Effector memory CD8-positive, alpha-beta T cell (primary cell): ENCODE measurements around the gene STPG3.

ENCODE experiments used
- ATAC-seq: fragments of 150-1000 bp; cut with Tn5 transposase; replicated peaks from 2 replicates; pipeline ENCODE4 v1.10.0; 2021; ENCODE audit warnings: mild to moderate bottlenecking, moderate library complexity
- DNase-seq, 3 experiments: peaks; one replicate each; pipeline ENCODE4 v3.0.0; 2021
- H3K27ac Mint-ChIP-seq, 2 donors: one replicate each; pipeline ENCODE4 v1.8.0; 2022; ENCODE audit warnings: mild to moderate bottlenecking in 2 of 2, mixed read lengths in 2 of 2, moderate library complexity in 2 of 2
- H3K27me3 Mint-ChIP-seq, 2 donors: one replicate each; pipeline ENCODE4 v1.8.0; 2022; ENCODE audit warnings: mixed read lengths in 2 of 2
- H3K36me3 Mint-ChIP-seq: one replicate; pipeline ENCODE4 v1.8.0; 2022; ENCODE audit warnings: mild to moderate bottlenecking, moderate library complexity, mixed read lengths; ENCODE audit not compliant: insufficient read depth
- H3K4me1 Mint-ChIP-seq, 2 donors: one replicate each; pipeline ENCODE4 v1.8.0; 2022; ENCODE audit warnings: low read depth in 2 of 2, mixed read lengths in 2 of 2
- H3K4me3 Mint-ChIP-seq, 2 donors: one replicate each; pipeline ENCODE4 v1.8.0; 2022; ENCODE audit warnings: mild to moderate bottlenecking in 2 of 2, mixed read lengths in 2 of 2, moderate library complexity in 2 of 2
- H3K9me3 Mint-ChIP-seq, 2 donors: one replicate each; pipeline ENCODE4 v1.8.0; 2022; ENCODE audit warnings: mixed read lengths in 2 of 2

The STPG3 gene

GRCh38 chr9:137225699-137226331, 25.3 kb upstream of the STPG3 start:
- H3K4me1 Mint-ChIP-seq: peaks cover 4 to 5% of the 10 kb centered on the region in 2 donors
- ATAC-seq: no peak
- H3K4me3 Mint-ChIP-seq: no peak overlapping the region
- peaks cover 6 to 9% of the 10 kb centered on the region in 2 donors for H3K27me3 Mint-ChIP-seq
- H3K36me3 Mint-ChIP-seq: peaks cover 11% of the 10 kb centered on the region
- H3K9me3 Mint-ChIP-seq: no peaks in the 10 kb centered on the region
- no peak for DNase-seq
- H3K27ac Mint-ChIP-seq: no peak overlapping the region

- Mint-ChIP-seq H3K36me3 (peaks cover 9% of the 10 kb centered on the region), H3K4me3 (no peak overlapping the region), H3K4me1 (peaks cover 4 to 5% of the 10 kb centered on the region in 2 donors), H3K9me3 (no peaks in the 10 kb centered on the region), H3K27ac (no peak overlapping the region), H3K27me3 (peaks cover 7 to 16% of the 10 kb centered on the region in 2 donors)
- ATAC-seq (no peak), DNase-seq (no peak)
Observed at GRCh38 chr9:137226338-137227053, 24.6 kb upstream of the STPG3 start.

GRCh38 chr9:137227054-137227852, 23.8 kb upstream of the STPG3 start, which contains the start of gene RNF224:
Gene RNF224 (plus strand): TSS chr9:137227502. CDS start chr9:137228336, 834 bp downstream.
- DNase-seq (peak; percentile 77 to 82 (median 81)), ATAC-seq (peak; percentile 40)
- Mint-ChIP-seq H3K27me3 (peaks cover 14 to 24% of the 10 kb centered on the region in 2 donors), H3K9me3 (no peaks in the 10 kb centered on the region), H3K4me1 (peaks cover 4 to 5% of the 10 kb centered on the region in 2 donors), H3K27ac (peak within 1 kb of the TSS in 1 of 2 donors; percentile 8), H3K36me3 (peaks cover 9% of the 10 kb centered on the region), H3K4me3 (no peak within 1 kb of the TSS)

GRCh38 chr9:137227853-137228505, 23.1 kb upstream of the STPG3 start:
- Mint-ChIP-seq H3K9me3 (no peaks in the 10 kb centered on the region), H3K27ac (peak overlapping the region in 1 of 2 donors; percentile 8), H3K27me3 (peaks cover 16 to 24% of the 10 kb centered on the region in 2 donors), H3K4me1 (peaks cover 3 to 4% of the 10 kb centered on the region in 2 donors), H3K4me3 (no peak overlapping the region), H3K36me3 (peaks cover 9% of the 10 kb centered on the region)
- DNase-seq: no peak
- no peak for ATAC-seq

GRCh38 chr9:137228506-137228967, 22.5 kb upstream of the STPG3 start:
- Mint-ChIP-seq H3K9me3 (no peaks in the 10 kb centered on the region), H3K27me3 (peaks cover 16 to 24% of the 10 kb centered on the region in 2 donors)

GRCh38 chr9:137228968-137229896, 21.9 kb upstream of the STPG3 start:
- DNase-seq (no peak), ATAC-seq (no peak)
- no peaks in the 10 kb centered on the region for H3K9me3 Mint-ChIP-seq
- H3K36me3 Mint-ChIP-seq: no peaks in the 10 kb centered on the region
- H3K27me3 Mint-ChIP-seq: peaks cover 16 to 24% of the 10 kb centered on the region in 2 donors
- H3K27ac Mint-ChIP-seq: no peak overlapping the region
- H3K4me1 Mint-ChIP-seq: peaks cover 2 to 4% of the 10 kb centered on the region in 2 donors
- no peak overlapping the region for H3K4me3 Mint-ChIP-seq

More at GRCh38 chr9:137228506-137228967, 22.5 kb upstream of the STPG3 start:
- Mint-ChIP-seq H3K27ac (no peak overlapping the region), H3K36me3 (peaks cover 5% of the 10 kb centered on the region), H3K4me3 (no peak overlapping the region), H3K4me1 (peaks cover 2 to 4% of the 10 kb centered on the region in 2 donors)
- ATAC-seq: no peak
- DNase-seq: no peak

GRCh38 chr9:137229903-137230704, 21.0 kb upstream of the STPG3 start:
- peaks cover 2 to 8% of the 10 kb centered on the region in 2 donors for H3K4me1 Mint-ChIP-seq

GRCh38 chr9:137230705-137231371, 20.2 kb upstream of the STPG3 start, which contains the start of gene SLC34A3:
Gene SLC34A3 (plus strand): TSS chr9:137230901. CDS start chr9:137231703, 802 bp downstream.
- no peak for DNase-seq
- peaks cover 16 to 38% of the 10 kb centered on the region in 2 donors for H3K27me3 Mint-ChIP-seq
- no peaks in the 10 kb centered on the region for H3K9me3 Mint-ChIP-seq
- ATAC-seq: no peak
- no peak within 1 kb of the TSS for H3K27ac Mint-ChIP-seq
- H3K4me1 Mint-ChIP-seq: peaks cover 4 to 11% of the 10 kb centered on the region in 2 donors
- no peaks in the 10 kb centered on the region for H3K36me3 Mint-ChIP-seq
- no peak within 1 kb of the TSS for H3K4me3 Mint-ChIP-seq

More at GRCh38 chr9:137229903-137230704, 21.0 kb upstream of the STPG3 start:
- H3K9me3 Mint-ChIP-seq: no peaks in the 10 kb centered on the region
- no peak overlapping the region for H3K27ac Mint-ChIP-seq
- ATAC-seq (no peak), DNase-seq (no peak)
- no peaks in the 10 kb centered on the region for H3K36me3 Mint-ChIP-seq
- no peak overlapping the region for H3K4me3 Mint-ChIP-seq
- H3K27me3 Mint-ChIP-seq: peaks cover 16 to 32% of the 10 kb centered on the region in 2 donors

- peaks cover 16 to 38% of the 10 kb centered on the region in 2 donors for H3K27me3 Mint-ChIP-seq
- H3K4me1 Mint-ChIP-seq: peaks cover 4 to 11% of the 10 kb centered on the region in 2 donors
- ATAC-seq (no peak), DNase-seq (no peak)
- H3K27ac Mint-ChIP-seq: no peak overlapping the region
- H3K4me3 Mint-ChIP-seq: no peak overlapping the region
- no peaks in the 10 kb centered on the region for H3K36me3 Mint-ChIP-seq
- H3K9me3 Mint-ChIP-seq: no peaks in the 10 kb centered on the region
Observed at GRCh38 chr9:137231372-137232039, 19.6 kb upstream of the STPG3 start.

GRCh38 chr9:137232101-137232500, 19.0 kb upstream of the STPG3 start:
- ATAC-seq (no peak), DNase-seq (no peak)
- Mint-ChIP-seq H3K36me3 (no peaks in the 10 kb centered on the region), H3K4me1 (peaks cover 4 to 11% of the 10 kb centered on the region in 2 donors), H3K27me3 (peaks cover 16 to 38% of the 10 kb centered on the region in 2 donors), H3K4me3 (no peak overlapping the region), H3K9me3 (no peaks in the 10 kb centered on the region), H3K27ac (no peak overlapping the region)

- Mint-ChIP-seq H3K27ac (no peak overlapping the region), H3K4me1 (peaks cover 4 to 10% of the 10 kb centered on the region in 2 donors), H3K4me3 (no peak overlapping the region), H3K27me3 (peaks cover 13 to 34% of the 10 kb centered on the region in 2 donors), H3K36me3 (no peaks in the 10 kb centered on the region), H3K9me3 (no peaks in the 10 kb centered on the region)
- ATAC-seq (no peak), DNase-seq (no peak)
Observed at GRCh38 chr9:137232510-137232909, 18.6 kb upstream of the STPG3 start.
